GM19463 (cell line): ENCODE results near the gene PAQR6.

Experiments
- ATAC-seq: cut with Tn5 transposase; IDR thresholded peaks from one replicate; pipeline ENCODE4 v1.9.1; 2021; ENCODE audit warnings: mild to moderate bottlenecking, moderate library complexity; ENCODE audit not compliant: unreplicated experiment

Gene PAQR6

DNA sequence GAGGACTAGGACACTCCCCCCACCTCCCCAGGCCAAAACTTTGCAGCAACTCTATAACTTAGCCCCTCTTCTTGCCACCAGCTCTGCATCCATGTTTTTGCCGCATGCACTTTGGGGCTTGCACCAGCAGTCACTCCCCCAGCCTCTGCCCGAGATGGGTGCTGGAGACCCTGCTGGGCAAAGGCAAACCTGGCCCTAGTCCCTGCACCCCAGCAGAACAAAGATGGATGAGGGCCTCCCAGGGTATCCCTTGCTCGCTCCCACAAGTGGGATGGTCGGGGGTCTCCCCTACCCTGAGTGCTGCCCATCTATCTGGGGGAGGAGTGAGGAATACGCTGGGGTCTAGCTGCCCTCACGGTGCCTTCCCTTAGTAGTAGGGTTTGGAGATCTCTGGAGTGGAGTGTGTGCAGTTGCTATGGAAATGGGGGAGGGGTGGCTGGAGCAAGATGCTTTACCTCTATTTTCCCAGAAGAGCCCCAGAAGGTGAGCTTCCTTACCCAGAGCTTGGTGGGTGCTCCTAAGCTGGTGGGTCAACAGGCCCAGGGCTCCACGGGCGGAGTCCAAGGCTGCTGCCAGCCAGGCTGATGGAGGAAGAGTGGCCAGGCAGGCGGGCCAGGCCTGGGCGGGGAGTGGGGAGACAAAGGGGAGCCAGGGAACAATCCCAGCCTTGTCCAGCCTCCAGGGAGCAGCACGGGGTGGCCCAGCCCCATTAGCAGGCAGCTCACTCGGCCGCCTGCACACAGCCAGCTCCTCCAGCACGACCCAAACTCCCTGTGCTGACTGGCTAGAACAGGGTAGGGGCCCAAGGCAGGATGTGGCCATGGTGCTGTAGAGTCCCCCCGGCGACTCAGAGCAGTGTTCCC is at the start of gene PAQR6:
Gene PAQR6 (minus strand): TSS at position 597 of the 863 bp plus-strand sequence. CDS start 1,325 bp downstream, outside the sequence.
- ATAC-seq, result no peak

- no peak for ATAC-seq
These were observed 47.6 kb upstream of the PAQR6 start, which contains the start of gene GLMP for GRCh38 chr1:156295391-156295947. Gene GLMP (minus strand): TSS chr1:156295679. CDS start chr1:156295645, 34 bp downstream.

DNA sequence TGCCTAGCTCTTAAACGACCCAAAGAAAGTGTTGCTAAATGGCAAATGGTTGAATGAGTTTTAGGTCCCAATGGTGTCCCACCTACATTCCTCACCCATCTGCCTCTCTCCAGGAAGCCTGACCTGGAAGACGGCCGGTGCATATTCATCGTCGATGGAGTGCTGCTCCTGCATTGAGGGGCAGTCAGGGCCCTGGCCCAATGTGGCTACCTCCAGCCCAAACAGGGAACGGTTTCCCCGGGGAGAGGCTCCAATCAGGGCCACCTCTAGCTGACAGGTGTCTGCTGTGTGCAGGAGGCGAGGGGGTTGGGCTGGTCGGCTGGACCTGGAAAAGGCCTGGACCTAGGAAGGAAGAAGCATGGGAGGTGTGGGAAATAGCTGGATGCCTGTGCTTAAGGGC is 46.0 kb upstream of the PAQR6 start:
- no peak for ATAC-seq

DNA sequence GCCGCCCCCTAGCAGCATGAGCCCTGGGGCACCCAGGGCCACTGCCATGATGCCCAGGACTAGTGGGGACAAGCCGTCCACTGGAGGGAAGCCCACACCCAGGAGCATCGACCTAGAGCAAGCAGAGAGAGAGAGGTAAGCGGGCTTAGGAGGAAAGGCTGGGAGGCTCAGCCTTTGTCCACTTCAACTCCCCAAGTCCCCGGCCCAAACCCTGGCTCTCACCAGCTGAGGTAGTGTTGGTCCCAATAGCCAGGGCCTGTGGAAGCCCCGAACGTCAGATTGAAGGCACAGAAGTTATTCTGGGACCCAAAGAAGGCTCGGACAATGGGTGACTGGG is 45.2 kb upstream of the PAQR6 start:
- ATAC-seq, result no peak

DNA sequence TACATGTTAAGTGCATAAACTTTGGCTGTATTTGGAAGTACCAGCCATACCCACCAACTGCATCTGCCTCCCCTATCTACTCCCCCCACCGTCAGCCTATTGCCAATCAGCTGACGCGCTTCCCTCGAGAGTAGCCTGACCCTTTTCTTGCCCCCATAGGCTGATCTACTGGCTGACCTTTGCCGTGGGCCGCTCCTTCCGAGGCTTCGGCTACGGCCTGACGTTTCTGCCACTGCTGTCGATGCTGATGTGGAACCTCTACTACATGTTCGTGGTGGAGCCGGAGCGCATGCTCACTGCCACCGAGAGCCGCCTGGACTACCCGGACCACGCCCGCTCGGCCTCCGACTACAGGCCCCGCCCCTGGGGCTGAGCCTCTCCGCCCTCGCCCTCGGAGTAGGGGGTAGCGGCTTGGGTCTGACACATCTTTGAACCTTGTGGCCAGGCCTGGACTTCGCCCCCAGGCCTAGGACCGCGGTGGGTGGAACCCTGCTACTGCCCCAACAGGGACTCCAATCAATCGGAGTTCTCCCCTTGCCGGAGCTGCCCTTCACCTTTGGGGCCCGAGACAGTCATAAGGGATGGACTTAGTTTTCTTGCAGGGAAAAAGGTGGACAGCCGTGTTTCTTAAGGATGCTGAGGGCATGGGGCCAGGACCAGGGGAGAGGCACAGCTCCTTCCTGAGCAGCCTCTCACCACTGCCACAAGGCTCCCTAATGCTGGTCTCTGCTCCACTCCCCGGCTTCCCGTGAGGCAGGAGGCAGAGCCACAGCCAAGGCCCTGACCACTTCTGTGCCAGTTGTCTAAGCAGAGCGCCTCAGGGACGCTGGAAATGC is 43.6 kb upstream of the PAQR6 start:
- no peak for ATAC-seq

DNA sequence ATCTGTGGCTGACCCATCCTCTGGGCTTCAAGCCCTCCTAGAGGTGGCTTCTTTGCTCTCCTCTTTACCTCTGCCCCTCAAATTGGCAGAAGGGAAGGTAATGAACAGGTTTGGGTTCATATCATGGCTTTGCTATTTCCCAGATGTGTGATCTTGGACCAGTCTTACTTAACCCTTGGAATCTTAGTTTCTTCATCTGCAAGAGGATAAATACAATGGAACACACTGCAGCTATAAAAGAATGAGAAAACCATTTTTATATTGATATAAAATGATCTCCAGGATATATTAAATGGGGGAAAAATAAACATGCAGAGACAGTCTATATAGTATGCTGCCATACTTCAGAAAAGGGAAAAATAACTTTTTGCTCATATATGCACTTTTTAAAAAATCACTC is 42.0 kb upstream of the PAQR6 start:
- ATAC-seq, result no peak

DNA sequence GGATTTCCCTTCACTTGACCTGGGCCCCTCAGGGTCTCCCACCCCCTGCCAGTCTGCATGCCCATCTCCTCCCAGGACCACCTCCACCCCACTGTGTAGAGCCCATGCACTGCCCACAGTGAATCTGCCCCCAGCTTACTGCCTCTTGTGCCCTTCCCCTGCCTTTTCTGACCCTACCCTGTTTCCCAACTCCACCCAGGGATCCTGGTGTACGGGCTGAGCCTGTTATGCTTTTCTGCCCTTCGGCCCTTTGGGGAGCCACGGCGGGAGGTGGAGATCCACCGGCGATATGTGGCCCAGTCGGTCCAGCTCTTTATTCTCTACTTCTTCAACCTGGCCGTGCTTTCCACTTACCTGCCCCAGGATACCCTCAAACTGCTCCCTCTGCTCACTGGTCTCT is 38.2 kb upstream of the PAQR6 start:
- ATAC-seq, result no peak

GRCh38 chr1:156285437-156285836 is 37.6 kb upstream of the PAQR6 start:
- ATAC-seq, result no peak

GRCh38 chr1:156284757-156285156 is 36.9 kb upstream of the PAQR6 start:
- no peak for ATAC-seq

- no peak for ATAC-seq
These were observed 36.3 kb upstream of the PAQR6 start, which contains the start of gene TMEM79 for GRCh38 chr1:156284112-156284511. Gene TMEM79 (plus strand): TSS chr1:156284325. CDS start chr1:156285227, 902 bp downstream.

- no peak for ATAC-seq
These were observed 35.7 kb upstream of the PAQR6 start for GRCh38 chr1:156283521-156283920.

DNA sequence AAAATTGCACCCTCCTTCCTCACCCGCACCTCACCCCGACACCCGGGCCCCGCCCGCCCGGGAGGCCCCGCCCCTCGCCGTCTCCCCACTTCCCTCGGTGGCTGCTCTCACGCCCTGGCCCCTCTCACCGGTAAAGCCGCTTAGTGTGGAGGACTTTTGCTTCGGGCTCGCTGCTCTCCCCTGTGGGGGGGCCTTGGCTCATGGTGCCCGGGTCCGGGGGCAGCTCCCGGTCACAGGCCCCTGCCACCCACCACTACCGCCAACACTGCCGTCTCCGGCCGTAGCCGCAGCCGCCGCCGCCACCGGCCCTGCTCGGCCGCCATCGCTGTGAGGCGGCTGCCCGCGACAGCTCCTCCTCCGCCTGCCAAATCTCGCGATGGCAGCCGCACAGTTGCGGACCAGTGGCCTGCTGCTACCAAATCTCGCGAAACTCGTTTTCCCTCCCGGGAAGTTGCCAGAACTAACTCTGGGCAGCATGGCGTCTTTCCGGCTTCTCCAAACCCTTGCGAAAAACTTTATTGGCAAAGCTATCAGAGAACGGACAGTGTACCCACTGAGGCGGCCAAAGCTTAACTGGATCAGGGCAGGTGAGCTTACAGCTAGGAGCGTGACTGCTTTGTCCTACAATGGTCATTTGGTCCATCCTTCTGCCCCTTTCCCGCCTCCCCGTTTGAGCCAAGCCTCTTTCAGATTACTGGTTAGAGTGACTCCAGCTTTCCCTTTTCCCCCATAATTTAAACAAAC is 34.8 kb upstream of the PAQR6 start, which contains the start of gene SMG5:
Gene SMG5 (minus strand): TSS at position 347 of the 744 bp plus-strand sequence. CDS start 145 bp downstream, at position 202.
- ATAC-seq, result peak; percentile 73

- no peak for ATAC-seq
These were observed 34.0 kb upstream of the PAQR6 start for GRCh38 chr1:156281693-156282478.

- ATAC-seq, result peak; percentile 43
These were observed 33.4 kb upstream of the PAQR6 start for GRCh38 chr1:156281281-156281680.

GRCh38 chr1:156279837-156280236 is 32.0 kb upstream of the PAQR6 start:
- ATAC-seq, result no peak

DNA sequence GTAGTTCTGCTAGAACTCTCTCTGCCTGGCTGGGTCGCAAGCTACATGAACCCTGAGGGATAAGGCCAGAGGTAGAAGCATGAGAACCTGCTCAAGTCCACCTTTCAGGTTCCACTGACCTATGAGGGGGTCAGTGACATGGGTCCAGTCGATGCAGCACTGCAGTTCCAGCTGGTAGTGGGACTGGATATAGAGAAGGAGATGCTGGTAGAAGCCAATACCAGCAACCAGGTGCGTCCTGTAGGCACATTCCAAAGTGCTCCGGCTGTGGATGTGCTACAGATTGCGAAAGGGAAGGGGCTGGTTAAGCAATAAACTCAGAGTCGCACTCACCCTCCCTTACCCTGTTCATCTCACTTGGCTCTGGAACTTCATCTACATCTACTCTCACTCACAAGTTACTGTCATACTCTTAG is 29.1 kb upstream of the PAQR6 start:
- ATAC-seq, result no peak

DNA sequence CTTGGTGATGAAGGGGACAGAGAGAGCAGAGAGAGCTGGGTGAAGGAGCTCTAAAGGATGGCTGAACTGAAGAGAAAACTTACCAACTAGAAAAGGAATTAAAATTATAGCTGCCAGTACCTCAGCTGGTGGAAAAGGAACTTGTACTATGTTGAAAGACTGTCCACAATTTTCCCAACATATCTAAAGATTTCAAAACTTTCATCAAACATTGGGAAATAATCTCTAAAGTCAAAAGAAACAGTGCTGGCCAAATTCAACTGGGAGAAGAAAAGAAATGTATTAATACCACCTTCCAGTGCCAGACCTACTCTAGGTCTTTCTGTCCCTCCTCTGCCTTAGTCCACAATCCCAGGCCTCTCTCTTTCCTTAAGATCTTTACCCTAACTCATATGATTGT is 28.7 kb upstream of the PAQR6 start:
- no peak for ATAC-seq

- ATAC-seq, result no peak
These were observed 22.5 kb upstream of the PAQR6 start for GRCh38 chr1:156270314-156270713.

- ATAC-seq, result no peak
These were observed 20.5 kb upstream of the PAQR6 start for GRCh38 chr1:156268336-156268735.

DNA sequence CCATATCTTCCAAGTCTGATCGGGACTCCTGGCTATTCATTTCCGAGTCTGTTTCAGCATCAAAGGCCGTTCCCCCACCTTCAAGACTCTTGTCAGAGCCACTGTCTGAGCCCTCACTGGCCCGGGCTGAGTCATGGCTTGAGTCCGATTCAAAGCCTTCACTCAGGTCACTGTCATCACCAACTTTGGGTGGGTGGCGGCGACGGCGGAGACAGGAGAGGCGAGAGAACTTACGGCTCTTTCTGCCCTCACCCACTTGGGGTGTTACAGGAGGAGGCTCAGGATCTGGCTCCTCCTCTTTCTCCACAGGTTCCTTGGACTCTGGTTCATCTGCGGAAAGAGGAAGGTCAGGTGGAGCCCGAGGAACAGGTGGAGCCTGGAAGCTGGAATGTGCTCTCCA is 18.2 kb upstream of the PAQR6 start:
- ATAC-seq, result no peak
